ENCODE results near the gene ALS2. TPM values are rescaled to one million over a fixed set of nuclear protein-coding genes. Genes with fewer than 3 reads are reported as not detected.
"Not testable (repeated sequence)": the region's sequence is repeated elsewhere in the genome, so short reads cannot be mapped to it uniquely, and the experiment has no call there.

The ALS2 gene
- total RNA-seq, 1 donor from 2014 or later: 36.5 TPM

- DNase-seq (ENCODE audit: low spot score): no peak
- intact Hi-C loops (cut with DNase I): no loop called here
Measured at GRCh38 chr2:201765799-201766198, 14.9 kb downstream of the ALS2 start.

DNA sequence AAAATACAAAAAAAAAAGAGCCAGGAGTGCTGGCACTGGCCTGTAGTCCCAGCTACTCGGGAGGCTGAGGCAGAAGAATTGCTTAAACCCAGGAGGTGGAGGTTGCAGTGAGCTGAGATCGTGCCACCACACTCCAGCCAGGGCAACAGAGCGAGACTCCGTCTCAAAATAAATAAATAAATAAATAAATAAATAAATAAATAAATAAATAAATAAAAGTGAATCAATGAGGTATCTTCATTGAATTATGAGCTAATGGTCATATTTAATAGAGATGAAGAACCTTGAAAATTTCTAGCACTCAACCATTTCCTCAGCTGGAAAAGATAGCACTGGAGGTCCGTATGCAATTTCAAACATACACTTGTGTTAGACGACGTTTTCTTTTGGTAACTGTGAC lies 16.3 kb downstream of the ALS2 start:
- intact Hi-C loops (cut with DNase I); DNase-seq (ENCODE audit: low spot score): not testable (repeated sequence)

GRCh38 chr2:201761101-201761500 lies 19.6 kb downstream of the ALS2 start:
- intact Hi-C loops (cut with DNase I): no loop called here
- DNase-seq (ENCODE audit: low spot score): no peak

- intact Hi-C loops (cut with DNase I): no loop called here
- no peak for DNase-seq (ENCODE audit: low spot score)
Measured at GRCh38 chr2:201759567-201759966, 21.2 kb downstream of the ALS2 start.

DNA sequence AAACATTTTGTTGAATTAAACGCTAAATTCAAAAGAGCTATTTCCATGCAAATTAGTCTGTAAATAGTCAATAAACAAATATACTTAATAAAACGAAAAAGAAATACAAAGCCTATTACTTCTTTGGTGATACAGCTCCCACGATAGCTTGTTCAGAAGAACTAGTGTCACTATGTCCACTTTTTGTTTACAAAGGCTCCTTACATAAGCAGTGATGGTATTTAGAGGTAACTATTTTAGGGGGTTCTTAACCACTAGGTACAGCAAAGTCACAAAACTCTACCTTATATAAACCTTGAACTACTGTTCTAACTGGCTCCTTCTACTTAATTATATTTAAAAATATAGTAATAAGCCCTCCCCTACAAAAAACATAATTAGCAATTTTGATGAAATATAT lies 21.9 kb downstream of the ALS2 start:
- DNase-seq (ENCODE audit: low spot score): no peak
- intact Hi-C loops (cut with DNase I): no loop called here

- no peak for DNase-seq (ENCODE audit: low spot score)
- intact Hi-C loops (cut with DNase I): no loop called here
Measured at GRCh38 chr2:201758234-201758633, 22.5 kb downstream of the ALS2 start.

DNA sequence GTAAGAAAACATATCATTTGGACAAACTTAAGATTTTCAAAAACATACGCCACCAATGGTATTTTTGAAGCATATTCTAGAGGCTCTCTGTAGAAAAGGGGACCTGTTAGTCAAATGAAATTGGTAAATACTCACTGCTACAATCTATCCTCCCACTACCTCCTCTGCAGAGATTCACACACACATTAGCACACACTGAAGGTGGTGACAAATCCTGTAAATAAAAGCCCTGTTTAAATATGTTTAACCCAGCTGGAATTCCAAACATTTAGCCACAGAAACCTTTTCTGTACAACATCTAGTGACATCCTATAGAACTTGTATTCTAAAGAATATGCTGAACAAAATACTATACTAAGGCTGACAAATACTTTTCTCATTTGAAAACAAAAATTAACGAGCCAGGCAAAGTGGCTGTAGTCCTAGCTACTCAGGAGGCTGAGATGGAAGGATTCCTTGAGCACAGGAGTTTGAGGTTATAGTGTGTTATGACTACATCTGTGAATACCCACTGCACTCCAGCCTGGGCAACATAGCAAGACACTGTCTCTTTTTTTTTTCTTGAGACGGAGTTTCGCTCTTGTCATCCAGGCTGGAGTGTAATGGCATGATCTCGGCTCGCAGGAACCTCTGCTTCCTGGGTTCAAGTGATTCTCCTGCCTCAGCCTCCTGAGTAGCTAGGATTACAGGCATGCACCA lies 25.9 kb downstream of the ALS2 start:
- intact Hi-C loops (cut with DNase I): no loop called here
- no peak for DNase-seq (ENCODE audit: low spot score)

DNA sequence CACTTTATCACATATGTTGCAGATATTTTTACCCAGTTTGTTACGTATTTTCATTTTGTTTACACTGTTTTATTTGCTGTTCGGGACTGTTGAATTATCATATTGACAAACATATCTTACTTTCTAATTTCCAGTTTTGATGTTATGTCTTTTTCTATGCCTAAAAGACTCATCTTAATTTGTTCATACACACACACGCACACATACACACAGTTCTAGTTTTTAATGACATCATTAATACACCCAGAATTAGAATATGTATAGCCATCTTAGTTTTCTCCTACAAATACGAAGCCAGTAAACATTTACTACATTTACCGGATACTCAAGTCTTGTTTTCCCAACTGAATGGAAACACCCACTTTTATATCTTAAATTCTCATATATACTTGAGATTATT lies 29.2 kb downstream of the ALS2 start:
- no peak for DNase-seq (ENCODE audit: low spot score)
- intact Hi-C loops (cut with DNase I): no loop called here

GRCh38 chr2:201746551-201746950 lies 34.2 kb downstream of the ALS2 start:
- intact Hi-C loops (cut with DNase I): no loop called here
- DNase-seq (ENCODE audit: low spot score): no peak

DNA sequence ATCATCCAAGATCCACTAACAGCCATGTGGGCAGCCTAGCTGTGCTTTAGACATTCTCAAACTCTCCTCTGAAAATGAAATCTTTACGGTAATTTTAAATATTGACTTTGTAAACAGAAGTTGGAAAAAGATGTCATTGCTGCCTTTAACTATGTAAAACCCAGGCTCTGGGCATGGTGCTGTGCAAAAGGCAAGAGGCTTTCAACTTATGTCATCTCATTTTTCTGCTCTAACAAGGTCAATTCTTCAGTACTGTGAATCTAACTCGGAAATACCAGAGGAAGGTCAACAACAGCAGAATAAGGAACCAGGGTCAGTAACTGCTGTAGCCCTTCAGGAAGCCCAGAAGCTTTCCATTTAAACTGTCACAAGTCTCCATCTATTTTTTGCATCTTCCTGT lies 45.2 kb downstream of the ALS2 start:
- no peak for DNase-seq (ENCODE audit: low spot score)
- intact Hi-C loops (cut with DNase I): no loop called here

- intact Hi-C loops (cut with DNase I): no loop called here
- DNase-seq (ENCODE audit: low spot score): no peak
Measured at GRCh38 chr2:201734111-201734510, 46.6 kb downstream of the ALS2 start.

GRCh38 chr2:201733544-201733943 lies 47.2 kb downstream of the ALS2 start:
- DNase-seq (ENCODE audit: low spot score): no peak
- intact Hi-C loops (cut with DNase I): no loop called here

DNA sequence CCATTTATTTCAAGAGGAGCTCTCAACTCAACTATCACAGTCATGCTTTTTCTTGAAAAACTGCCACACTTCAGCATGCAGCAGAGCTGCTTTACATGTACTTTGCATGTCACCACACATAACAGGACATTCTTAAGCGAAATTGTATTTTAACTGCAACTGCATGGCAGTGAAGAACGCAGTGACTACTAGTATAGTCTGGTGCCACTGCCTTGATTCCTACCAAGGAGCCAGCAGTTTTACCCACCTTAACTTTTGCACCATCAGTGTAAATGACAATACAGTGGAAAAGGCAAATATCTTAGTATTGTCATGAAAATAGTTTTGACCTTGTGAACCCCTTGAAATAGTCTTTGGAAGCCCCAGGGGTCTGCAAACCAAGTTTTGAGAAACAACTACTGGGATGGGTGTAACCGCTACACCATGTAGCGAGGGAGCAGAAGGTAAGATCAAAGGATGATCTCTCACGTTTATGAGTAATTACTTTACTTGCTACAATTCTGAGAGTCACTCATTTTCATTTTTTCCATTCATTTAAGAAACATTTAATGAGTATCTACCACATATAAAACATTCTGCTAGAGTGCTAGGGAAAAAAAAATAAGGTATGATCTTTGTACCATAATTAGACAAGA lies 50.0 kb downstream of the ALS2 start:
- DNase-seq (ENCODE audit: low spot score): no peak
- intact Hi-C loops (cut with DNase I): no loop called here

- DNase-seq (ENCODE audit: low spot score): no peak
- intact Hi-C loops (cut with DNase I): no loop called here
Measured at GRCh38 chr2:201715459-201715858, 65.3 kb downstream of the ALS2 start.

DNA sequence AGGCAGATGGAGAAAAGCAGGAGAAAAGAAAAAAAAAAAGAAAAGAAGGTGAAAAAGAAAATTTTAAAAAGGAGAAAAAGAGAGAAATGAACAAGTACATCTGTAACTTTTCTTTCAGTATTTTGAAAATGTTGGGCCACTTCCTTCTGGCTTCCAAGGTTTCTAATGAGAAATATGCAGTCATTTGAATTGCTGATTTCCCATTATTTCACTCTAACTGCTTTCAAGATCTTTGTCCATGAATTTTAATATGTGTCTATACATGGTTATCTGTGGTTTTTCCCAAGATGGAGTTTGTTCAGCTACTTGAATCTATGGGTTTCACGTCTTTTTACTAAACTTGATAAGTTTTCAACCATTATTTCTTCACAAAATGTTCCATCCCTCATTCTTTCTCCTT lies 68.0 kb downstream of the ALS2 start:
- no peak for DNase-seq (ENCODE audit: low spot score)
- intact Hi-C loops (cut with DNase I): no loop called here

- intact Hi-C loops (cut with DNase I): loop anchor here (5.0 kb wide), 1 partner anchor 67 kb away; the partner anchor contains the start of gene TMEM237
- no peak for DNase-seq (ENCODE audit: low spot score)
Measured at GRCh38 chr2:201709747-201710146, 71.0 kb downstream of the ALS2 start.

- intact Hi-C loops (cut with DNase I): loop anchor here (5.0 kb wide), 1 partner anchor 67 kb away; the partner anchor contains the start of gene TMEM237
- DNase-seq (ENCODE audit: low spot score): no peak
Measured at GRCh38 chr2:201709049-201709448, 71.7 kb downstream of the ALS2 start.

GRCh38 chr2:201707753-201708152 lies 73.0 kb downstream of the ALS2 start:
- no peak for DNase-seq (ENCODE audit: low spot score)
- intact Hi-C loops (cut with DNase I): loop anchor here (5.0 kb wide), 1 partner anchor 65 kb away; the partner anchor contains the start of gene TMEM237

GRCh38 chr2:201707142-201707541 lies 73.6 kb downstream of the ALS2 start:
- intact Hi-C loops (cut with DNase I): loop anchor here (5.0 kb wide), 1 partner anchor 65 kb away; the partner anchor contains the start of gene TMEM237

DNA sequence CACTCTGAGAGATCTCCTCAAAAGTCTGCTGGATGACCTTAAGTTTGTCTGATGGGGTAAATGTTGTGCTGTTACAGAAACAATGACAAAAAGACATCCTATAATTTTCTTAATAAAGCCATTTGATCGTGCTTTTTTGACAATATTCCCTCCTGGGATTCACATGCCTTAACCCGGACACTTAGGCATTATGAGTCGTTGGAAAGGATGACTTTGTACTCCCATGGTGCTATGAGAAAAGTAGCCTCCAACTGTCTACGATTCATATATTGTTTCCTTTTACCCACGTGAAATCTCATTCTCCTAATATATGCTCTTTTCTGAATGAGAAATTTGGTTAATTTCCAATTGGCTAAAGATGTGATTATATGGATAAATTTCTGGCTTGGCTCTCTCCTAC lies 76.2 kb downstream of the ALS2 start:
- intact Hi-C loops (cut with DNase I): no loop called here
- no peak for DNase-seq (ENCODE audit: low spot score)

More at GRCh38 chr2:201707142-201707541, 73.6 kb downstream of the ALS2 start:
- DNase-seq (ENCODE audit: low spot score): no peak

- intact Hi-C loops (cut with DNase I): no loop called here
- DNase-seq (ENCODE audit: low spot score): no peak
Measured at GRCh38 chr2:201701646-201702045, 79.1 kb downstream of the ALS2 start.
